Measurements from ENCODE around the gene SNRNP35.

GRCh38 chr12:123445388-123446332 is 12.3 kb upstream of the SNRNP35 start:
- TF ChIP-seq POLR2AphosphoS5 (IDR thresholded peaks at IDR 0.05; ENCODE audit: borderline replicate concordance, low read depth, low read length) (no peak), EZH2 (IDR thresholded peaks at IDR 0.05) (no peak), FOXP2 (optimal IDR thresholded peaks at IDR 0.05; ENCODE audit: control extremely low read depth, extremely low read length, insufficient read depth) (no peak)
